Measurements from ENCODE around the gene KIF5C.
"Not testable (repeated sequence)": the region's sequence is repeated elsewhere in the genome, so short reads cannot be mapped to it uniquely, and the experiment has no call there.

KIF5C gene

GRCh38 chr2:148853458-148853857, 21.6 kb upstream of the KIF5C start:
- H3K4me3 ChIP-seq (replicated peaks; ENCODE audit: low read depth, low read length): no peak overlapping the region
- TF ChIP-seq CTCF (IDR thresholded peaks at IDR 0.05; ENCODE audit: low read depth, low read length, missing control alignments): no peak
- DNase-seq (ENCODE audit: extremely low read depth, low read depth): peak; percentile 3

GRCh38 chr2:148860037-148860436, 15.0 kb upstream of the KIF5C start:
- no peak for DNase-seq (ENCODE audit: extremely low read depth, low read depth)
- no peak overlapping the region for H3K4me3 ChIP-seq (replicated peaks; ENCODE audit: low read depth, low read length)
- no peak for TF ChIP-seq CTCF (IDR thresholded peaks at IDR 0.05; ENCODE audit: low read depth, low read length, missing control alignments)

- no peak for DNase-seq (ENCODE audit: extremely low read depth, low read depth)
- H3K4me3 ChIP-seq (replicated peaks; ENCODE audit: low read depth, low read length): no peak overlapping the region
- TF ChIP-seq CTCF (IDR thresholded peaks at IDR 0.05; ENCODE audit: low read depth, low read length, missing control alignments): no peak
These were observed 13.7 kb upstream of the KIF5C start for GRCh38 chr2:148861367-148861766.

GRCh38 chr2:148862478-148862877, 12.5 kb upstream of the KIF5C start:
- not testable (repeated sequence) for DNase-seq (ENCODE audit: extremely low read depth, low read depth); H3K4me3 ChIP-seq (replicated peaks; ENCODE audit: low read depth, low read length)

GRCh38 chr2:148865512-148865911, 9.5 kb upstream of the KIF5C start:
- TF ChIP-seq CTCF (IDR thresholded peaks at IDR 0.05; ENCODE audit: low read depth, low read length, missing control alignments): no peak
- no peak for DNase-seq (ENCODE audit: extremely low read depth, low read depth)
- H3K4me3 ChIP-seq (replicated peaks; ENCODE audit: low read depth, low read length): no peak overlapping the region

- TF ChIP-seq CTCF (IDR thresholded peaks at IDR 0.05; ENCODE audit: low read depth, low read length, missing control alignments): no peak
- no peak overlapping the region for H3K4me3 ChIP-seq (replicated peaks; ENCODE audit: low read depth, low read length)
- DNase-seq (ENCODE audit: extremely low read depth, low read depth): no peak
These were observed 8.9 kb upstream of the KIF5C start for GRCh38 chr2:148866091-148866490.

GRCh38 chr2:148867079-148867769, 7.8 kb upstream of the KIF5C start:
- no peak overlapping the region for H3K4me3 ChIP-seq (replicated peaks; ENCODE audit: low read depth, low read length)
- DNase-seq (ENCODE audit: extremely low read depth, low read depth): no peak
- TF ChIP-seq CTCF (IDR thresholded peaks at IDR 0.05; ENCODE audit: low read depth, low read length, missing control alignments): no peak
